ENCODE measurements around the gene SGTB.
"Not testable (repeated sequence)": the region's sequence is repeated elsewhere in the genome, so short reads cannot be mapped to it uniquely, and the experiment has no call there.

The SGTB gene

DNA sequence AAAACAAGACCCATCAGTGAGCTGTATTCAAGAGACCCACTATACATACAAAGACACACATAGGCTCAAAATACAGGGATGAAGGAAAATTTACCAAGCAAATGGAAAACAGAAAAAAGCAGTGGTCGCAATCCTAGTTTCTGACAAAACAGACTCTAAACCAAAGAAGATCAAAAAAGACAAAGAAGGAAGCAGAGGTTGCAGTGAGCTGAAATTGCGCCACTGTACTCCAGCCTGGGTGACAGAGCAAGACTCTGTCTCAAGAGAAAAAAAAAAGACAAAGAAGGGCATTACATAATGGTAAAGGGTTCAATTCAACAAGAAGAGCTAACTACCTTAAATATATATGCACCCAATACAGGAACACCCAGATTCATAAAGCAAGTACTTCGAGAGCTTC, 45.9 kb downstream of the SGTB start:
- not testable (repeated sequence) for H3K18ac ChIP-seq (ENCODE audit: low read depth in 1 of 2, low read length in 2 of 2); DNase-seq; H3K9me3 ChIP-seq (ENCODE audit: control insufficient read depth, low read length); H2BK120ac ChIP-seq (ENCODE audit: low read depth, low read length); H4K91ac ChIP-seq (ENCODE audit: low read length); H3K4me2 ChIP-seq (ENCODE audit: low read length, poor library complexity, severe bottlenecking); H3K23ac ChIP-seq (ENCODE audit: low read length in 2 of 2); H2BK12ac ChIP-seq (ENCODE audit: low read length in 2 of 2); H3K9ac ChIP-seq (ENCODE audit: low read length); H2AK5ac ChIP-seq (ENCODE audit: low read length, severe bottlenecking); H3K4ac ChIP-seq (ENCODE audit: low read depth in 1 of 2, low read length in 2 of 2); H3K4me1 ChIP-seq (ENCODE audit: control insufficient read depth, insufficient read depth, low read depth, low read length); H3K27me3 ChIP-seq (ENCODE audit: control insufficient read depth in 1 of 2, insufficient read depth in 1 of 2, low read length in 2 of 2); H3K27ac ChIP-seq (ENCODE audit: low read length, poor library complexity, severe bottlenecking); H2AFZ ChIP-seq (ENCODE audit: low read depth, low read length); H3K14ac ChIP-seq (ENCODE audit: low read length in 2 of 2); H2BK15ac ChIP-seq (ENCODE audit: low read depth, poor library complexity, severe bottlenecking); H2BK5ac ChIP-seq (ENCODE audit: low read depth, low read length, poor library complexity, severe bottlenecking); H3K79me1 ChIP-seq (replicated peaks; ENCODE audit: low read length, poor library complexity, severe bottlenecking); H3K4me3 ChIP-seq (ENCODE audit: insufficient read depth in 1 of 2, low read depth in 1 of 2, low read length in 2 of 2); H4K8ac ChIP-seq (ENCODE audit: low read length)
- H3K36me3 ChIP-seq (ENCODE audit: control insufficient read depth in 1 of 2, insufficient read depth in 2 of 2, low read depth in 1 of 2, low read length in 2 of 2), result peaks cover 3 to 38% of the 10 kb centered on the region in 2 experiments
- WGBS, result 93% methylated on average over 2 of the region's 3 CpGs

DNA sequence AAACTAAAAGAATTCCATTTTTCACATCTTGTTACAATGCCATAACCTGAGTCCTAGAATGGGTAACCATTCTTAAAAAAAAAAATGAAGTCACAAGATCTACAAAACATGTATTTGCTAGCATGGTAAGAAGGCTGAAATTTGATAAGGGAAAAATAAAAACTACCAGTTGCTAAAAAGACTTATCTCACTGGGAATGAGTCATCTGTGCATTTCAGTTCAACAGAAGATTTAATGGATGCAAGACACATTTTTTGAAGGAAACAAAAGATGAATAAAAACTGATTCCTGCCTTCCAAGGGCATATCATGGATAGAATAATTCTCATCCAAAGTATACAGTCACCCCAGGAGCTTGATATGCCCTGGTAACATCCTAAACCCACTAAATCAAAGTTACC, 47.2 kb downstream of the SGTB start:
- no peak overlapping the region for H2BK12ac ChIP-seq (ENCODE audit: low read length in 2 of 2)
- H3K9me3 ChIP-seq (ENCODE audit: control insufficient read depth, low read length), result no peaks in the 10 kb centered on the region
- H3K27ac ChIP-seq (ENCODE audit: low read length, poor library complexity, severe bottlenecking), result no peak overlapping the region
- no peak overlapping the region for H2BK120ac ChIP-seq (ENCODE audit: low read depth, low read length)
- no peaks in the 10 kb centered on the region for H3K79me1 ChIP-seq (replicated peaks; ENCODE audit: low read length, poor library complexity, severe bottlenecking)
- no peak overlapping the region for H2BK15ac ChIP-seq (ENCODE audit: low read depth, poor library complexity, severe bottlenecking)
- no peaks in the 10 kb centered on the region for H3K27me3 ChIP-seq (ENCODE audit: control insufficient read depth in 1 of 2, insufficient read depth in 1 of 2, low read length in 2 of 2)
- H3K23ac ChIP-seq (ENCODE audit: low read length in 2 of 2), result no peak overlapping the region
- no peak overlapping the region for H2BK5ac ChIP-seq (ENCODE audit: low read depth, low read length, poor library complexity, severe bottlenecking)
- peak; percentile 12 for DNase-seq
- no peak overlapping the region for H3K4me2 ChIP-seq (ENCODE audit: low read length, poor library complexity, severe bottlenecking)
- H2AK5ac ChIP-seq (ENCODE audit: low read length, severe bottlenecking), result no peak overlapping the region
- H3K14ac ChIP-seq (ENCODE audit: low read length in 2 of 2), result no peak overlapping the region
- no peak overlapping the region for H2AFZ ChIP-seq (ENCODE audit: low read depth, low read length)
- H4K91ac ChIP-seq (ENCODE audit: low read length), result no peak overlapping the region
- H3K4ac ChIP-seq (ENCODE audit: low read depth in 1 of 2, low read length in 2 of 2), result no peak overlapping the region
- peaks cover 3 to 38% of the 10 kb centered on the region in 2 experiments for H3K36me3 ChIP-seq (ENCODE audit: control insufficient read depth in 1 of 2, insufficient read depth in 2 of 2, low read depth in 1 of 2, low read length in 2 of 2)
- no peak overlapping the region for H3K4me3 ChIP-seq (ENCODE audit: insufficient read depth in 1 of 2, low read depth in 1 of 2, low read length in 2 of 2)
- no peak overlapping the region for H3K18ac ChIP-seq (ENCODE audit: low read depth in 1 of 2, low read length in 2 of 2)
- H4K8ac ChIP-seq (ENCODE audit: low read length), result no peak overlapping the region
- no peak overlapping the region for H3K9ac ChIP-seq (ENCODE audit: low read length)
- no peaks in the 10 kb centered on the region for H3K4me1 ChIP-seq (ENCODE audit: control insufficient read depth, insufficient read depth, low read depth, low read length)

- no peak overlapping the region for H3K14ac ChIP-seq (ENCODE audit: low read length in 2 of 2)
- H3K4me3 ChIP-seq (ENCODE audit: insufficient read depth in 1 of 2, low read depth in 1 of 2, low read length in 2 of 2), result no peak overlapping the region
- H4K91ac ChIP-seq (ENCODE audit: low read length), result no peak overlapping the region
- no peak overlapping the region for H4K8ac ChIP-seq (ENCODE audit: low read length)
- no peak overlapping the region for H3K4ac ChIP-seq (ENCODE audit: low read depth in 1 of 2, low read length in 2 of 2)
- no peak overlapping the region for H3K18ac ChIP-seq (ENCODE audit: low read depth in 1 of 2, low read length in 2 of 2)
- no peak overlapping the region for H3K9ac ChIP-seq (ENCODE audit: low read length)
- H2BK5ac ChIP-seq (ENCODE audit: low read depth, low read length, poor library complexity, severe bottlenecking), result no peak overlapping the region
- no peak overlapping the region for H3K27ac ChIP-seq (ENCODE audit: low read length, poor library complexity, severe bottlenecking)
- no peak overlapping the region for H2BK120ac ChIP-seq (ENCODE audit: low read depth, low read length)
- H2AK5ac ChIP-seq (ENCODE audit: low read length, severe bottlenecking), result no peak overlapping the region
- no peaks in the 10 kb centered on the region for H3K79me1 ChIP-seq (replicated peaks; ENCODE audit: low read length, poor library complexity, severe bottlenecking)
- DNase-seq, result peak; percentile 85
- H3K36me3 ChIP-seq (ENCODE audit: control insufficient read depth in 1 of 2, insufficient read depth in 2 of 2, low read depth in 1 of 2, low read length in 2 of 2), result peaks cover 3 to 39% of the 10 kb centered on the region in 2 experiments
- WGBS, result 43% methylated on average over 1 of the region's 1 CpG
- H3K23ac ChIP-seq (ENCODE audit: low read length in 2 of 2), result no peak overlapping the region
- no peak overlapping the region for H2BK15ac ChIP-seq (ENCODE audit: low read depth, poor library complexity, severe bottlenecking)
- no peak overlapping the region for H3K4me2 ChIP-seq (ENCODE audit: low read length, poor library complexity, severe bottlenecking)
- H2AFZ ChIP-seq (ENCODE audit: low read depth, low read length), result no peak overlapping the region
- H3K4me1 ChIP-seq (ENCODE audit: control insufficient read depth, insufficient read depth, low read depth, low read length), result no peaks in the 10 kb centered on the region
- no peaks in the 10 kb centered on the region for H3K27me3 ChIP-seq (ENCODE audit: control insufficient read depth in 1 of 2, insufficient read depth in 1 of 2, low read length in 2 of 2)
- no peaks in the 10 kb centered on the region for H3K9me3 ChIP-seq (ENCODE audit: control insufficient read depth, low read length)
- H2BK12ac ChIP-seq (ENCODE audit: low read length in 2 of 2), result no peak overlapping the region
These were observed 49.1 kb downstream of the SGTB start for GRCh38 chr5:65672796-65673195.

DNA sequence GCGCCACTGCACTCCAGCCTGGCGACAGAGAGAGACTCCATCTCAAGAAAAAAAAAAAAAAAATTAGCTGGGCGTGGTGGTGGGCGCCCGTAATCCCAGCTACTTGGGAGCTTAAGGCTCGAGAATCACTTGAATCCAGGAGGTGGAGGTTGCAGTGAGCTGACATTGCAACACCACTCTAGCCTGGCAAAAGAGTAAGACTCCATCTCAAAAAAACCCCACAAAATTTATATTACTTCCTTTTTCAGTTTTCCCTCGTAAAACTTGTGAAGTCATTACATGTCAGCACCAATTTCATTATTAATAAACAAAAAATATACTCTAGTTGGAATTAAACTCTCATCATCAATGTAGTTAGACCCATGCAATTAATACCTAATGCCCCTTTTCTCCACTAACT, 53.2 kb downstream of the SGTB start:
- Histone ChIP-seq H3K14ac (ENCODE audit: low read length in 2 of 2) (no peak overlapping the region), H3K4me1 (ENCODE audit: control insufficient read depth, insufficient read depth, low read depth, low read length) (no peaks in the 10 kb centered on the region), H2BK12ac (ENCODE audit: low read length in 2 of 2) (no peak overlapping the region), H3K23ac (ENCODE audit: low read length in 2 of 2) (no peak overlapping the region), H2BK5ac (ENCODE audit: low read depth, low read length, poor library complexity, severe bottlenecking) (no peak overlapping the region), H3K9me3 (ENCODE audit: control insufficient read depth, low read length) (no peaks in the 10 kb centered on the region), H3K79me1 (replicated peaks; ENCODE audit: low read length, poor library complexity, severe bottlenecking) (peaks cover 2% of the 10 kb centered on the region), H2AFZ (ENCODE audit: low read depth, low read length) (no peak overlapping the region), H2BK15ac (ENCODE audit: low read depth, poor library complexity, severe bottlenecking) (no peak overlapping the region), H3K27ac (ENCODE audit: low read length, poor library complexity, severe bottlenecking) (no peak overlapping the region), H3K18ac (ENCODE audit: low read depth in 1 of 2, low read length in 2 of 2) (no peak overlapping the region), H3K4me3 (ENCODE audit: insufficient read depth in 1 of 2, low read depth in 1 of 2, low read length in 2 of 2) (no peak overlapping the region), H4K91ac (ENCODE audit: low read length) (no peak overlapping the region), H3K4me2 (ENCODE audit: low read length, poor library complexity, severe bottlenecking) (no peak overlapping the region), H4K8ac (ENCODE audit: low read length) (no peak overlapping the region), H3K9ac (ENCODE audit: low read length) (no peak overlapping the region), H3K4ac (ENCODE audit: low read depth in 1 of 2, low read length in 2 of 2) (no peak overlapping the region), H2BK120ac (ENCODE audit: low read depth, low read length) (no peak overlapping the region), H3K36me3 (ENCODE audit: control insufficient read depth in 1 of 2, insufficient read depth in 2 of 2, low read depth in 1 of 2, low read length in 2 of 2) (peaks cover 6 to 71% of the 10 kb centered on the region in 2 experiments), H2AK5ac (ENCODE audit: low read length, severe bottlenecking) (no peak overlapping the region), H3K27me3 (ENCODE audit: control insufficient read depth in 1 of 2, insufficient read depth in 1 of 2, low read length in 2 of 2) (no peaks in the 10 kb centered on the region)
- no peak for DNase-seq
- WGBS, result 89% methylated on average over 7 of the region's 7 CpGs

All from mesenchymal stem cell (in vitro differentiated cells and primary cell).